Breast epithelium (tissue), 4 donors: Measurements from ENCODE around the gene SLC35D2. TPM values are rescaled to one million over a fixed set of nuclear protein-coding genes. Genes with fewer than 3 reads are reported as not detected.

Experiments
- DNase-seq, 2 donors: peaks; one replicate each; pipeline ENCODE4 v3.0.0-alpha.2; 2019; ENCODE audit warnings: low spot score in 2 of 2
- H3K27ac ChIP-seq, 2 donors: fragments of 200-600 bp; sonication (generic) in 1 of 2; one replicate each; pipeline ENCODE4 v1.5.1; 2016 to 2019; ENCODE audit warnings: mild to moderate bottlenecking in 1 of 2
- H3K27me3 ChIP-seq, 2 donors: fragments of 200-600 bp; sonication (generic) in 1 of 2; one replicate each; pipeline versions ENCODE4 v1.5.1 to v1.6.0; 2017 to 2019; ENCODE audit warnings: control low read depth in 1 of 2, mild to moderate bottlenecking in 1 of 2
- H3K36me3 ChIP-seq: fragments of 200-600 bp; one replicate; pipeline ENCODE4 v1.5.1; 2019
- H3K4me1 ChIP-seq, 2 donors: fragments of 200-600 bp; sonication (generic); one replicate each; pipeline ENCODE4 v1.5.1; 2016 to 2019; ENCODE audit warnings: control low read depth in 1 of 2
- H3K4me3 ChIP-seq, 3 donors: fragments of 200-600 bp; sonication (generic); 1 replicate in 2 of 3; 2 replicates in 1 of 3; pipeline ENCODE4 v1.5.1; 2016 to 2019; ENCODE audit warnings: mild to moderate bottlenecking in 3 of 3, moderate library complexity in 2 of 3
- H3K9me3 ChIP-seq, 2 donors: fragments of 200-600 bp; sonication (generic) in 1 of 2; one replicate each; pipeline ENCODE4 v1.5.1; 2016 to 2019; ENCODE audit warnings: control low read depth in 1 of 2
- CTCF ChIP-seq, 3 donors: fragments of 450-650 bp; IDR thresholded peaks; one replicate each; pipeline ENCODE4 v1.5.1; 2016 to 2017; ENCODE audit warnings: antibody characterized with exemption in 3 of 3, mild to moderate bottlenecking in 3 of 3, moderate library complexity in 3 of 3
- POLR2A ChIP-seq: fragments of 450-650 bp; IDR thresholded peaks from one replicate; pipeline ENCODE4 v1.6.1; 2016; ENCODE audit warnings: antibody characterized with exemption, mild to moderate bottlenecking, moderate library complexity
- POLR2AphosphoS5 ChIP-seq, 3 donors: sonication (generic); formaldehyde crosslinking; IDR thresholded peaks; one replicate each; pipeline ENCODE4 v1.6.1; 2017; ENCODE audit warnings: antibody characterized with exemption in 3 of 3
- intact Hi-C: fragments of 100-400 bp; cut with DNase I; formaldehyde crosslinking; loops from one replicate; pipeline ENCODE4 v1.15.1; 2023; ENCODE audit warnings: low total_unique reads
- total RNA-seq, 3 donors: library from RNA; depleted of rRNA; stranded (reverse); fragments of >200 nt; gene quantifications; one replicate each; pipeline ENCODE4 v1.1.0, GENCODE V29; 2016

The SLC35D2 gene
- total RNA-seq, 3 donors from 2014 or later = 21.2 to 25.6 (median 21.3) TPM

DNA sequence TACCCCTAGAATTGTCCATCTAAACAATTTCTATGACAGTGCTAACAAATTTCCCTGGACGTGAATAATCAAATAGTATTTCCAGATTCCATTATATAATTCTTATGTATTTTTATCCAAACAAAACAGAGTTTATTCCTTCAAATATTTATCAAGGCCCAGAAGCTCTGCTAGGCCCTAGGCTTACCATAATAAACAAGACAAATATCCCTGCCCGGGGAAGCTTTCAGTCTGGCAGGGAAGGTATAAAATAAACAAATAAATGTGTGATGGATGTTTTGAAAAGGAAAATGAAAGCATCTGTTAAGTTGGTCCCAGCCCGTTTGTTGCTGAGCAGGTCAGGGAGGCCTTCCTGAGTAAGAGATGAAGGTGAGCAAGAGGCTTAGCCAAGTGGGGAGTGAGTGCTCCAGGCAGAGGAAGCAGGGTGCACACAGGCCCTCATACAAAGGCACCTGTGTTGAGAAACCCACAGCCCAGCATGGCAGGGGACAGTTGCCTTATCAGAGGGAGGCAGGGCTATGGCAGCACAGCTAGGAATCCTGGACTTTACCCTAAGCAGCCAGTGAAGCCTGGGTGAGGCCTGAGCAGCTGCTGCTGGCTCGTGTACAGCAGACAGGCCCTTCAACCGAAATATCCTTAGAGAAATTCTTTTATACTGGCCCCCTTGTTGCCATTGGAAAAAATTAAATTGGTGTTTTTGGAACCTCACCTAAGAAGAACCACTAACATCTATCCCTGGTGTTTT lies 7.7 kb upstream of the SLC35D2 start:
- intact Hi-C loops = no loop called here
- H3K9me3 ChIP-seq = no peaks in the 10 kb centered on the region
- no peaks in the 10 kb centered on the region for H3K4me1 ChIP-seq
- no peaks in the 10 kb centered on the region for H3K36me3 ChIP-seq
- H3K27ac ChIP-seq = peak overlapping the region in 1 of 2 donors; percentile 36
- no peaks in the 10 kb centered on the region for H3K27me3 ChIP-seq
- DNase-seq = peak in 1 of 2 donors; percentile 17
- TF ChIP-seq CTCF (IDR thresholded peaks at IDR 0.05) (no peak), POLR2A (no peak), POLR2AphosphoS5 (IDR thresholded peaks at IDR 0.05) (no peak)
- no peak overlapping the region for H3K4me3 ChIP-seq

DNA sequence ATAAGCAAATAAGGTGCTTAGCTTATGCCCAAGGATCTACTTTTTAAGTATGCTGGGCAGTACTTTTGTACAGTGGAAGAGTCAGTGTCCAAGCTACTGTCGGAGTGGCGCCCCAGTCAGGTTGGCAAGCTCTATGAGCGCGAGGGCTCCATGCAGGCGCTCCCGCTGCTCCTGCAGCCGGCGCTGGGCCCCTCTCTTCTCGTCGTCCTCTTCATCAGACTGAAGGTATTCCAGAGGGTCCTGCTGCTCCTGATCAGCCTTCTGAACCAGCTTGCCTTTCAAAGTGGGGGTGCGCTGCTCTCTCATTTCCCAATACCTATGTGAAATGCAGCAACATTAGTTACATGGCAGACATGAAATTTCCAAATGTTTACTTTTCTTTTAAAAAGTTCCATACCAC lies 4.6 kb upstream of the SLC35D2 start:
- Histone ChIP-seq H3K4me3 (no peak overlapping the region), H3K27me3 (no peaks in the 10 kb centered on the region), H3K36me3 (no peaks in the 10 kb centered on the region), H3K4me1 (no peaks in the 10 kb centered on the region), H3K27ac (no peak overlapping the region), H3K9me3 (no peaks in the 10 kb centered on the region)
- intact Hi-C loops = no loop called here
- peak in 1 of 2 donors; percentile 8 for DNase-seq
- TF ChIP-seq CTCF (IDR thresholded peaks at IDR 0.05) (no peak), POLR2AphosphoS5 (IDR thresholded peaks at IDR 0.05) (no peak), POLR2A (no peak)

DNA sequence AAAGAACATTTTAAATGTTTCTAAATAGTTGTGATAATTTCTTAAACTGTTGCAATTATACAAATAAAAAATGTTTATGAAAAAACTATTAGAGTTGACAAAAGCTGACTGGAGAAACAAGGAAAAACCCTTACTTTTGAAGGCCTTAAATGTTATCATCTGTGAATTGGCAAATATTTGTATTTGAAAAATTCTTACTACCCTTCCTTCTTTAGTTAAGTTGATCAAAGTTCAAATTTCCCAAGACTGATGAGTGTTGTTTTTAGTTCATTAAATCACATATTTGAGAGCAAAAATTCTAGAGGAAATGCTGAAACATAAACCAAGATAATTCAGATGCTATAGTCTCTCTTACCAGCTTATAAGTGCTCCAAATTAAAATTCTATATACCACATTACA lies 2.6 kb upstream of the SLC35D2 start:
- intact Hi-C loops = no loop called here
- H3K4me1 ChIP-seq = no peaks in the 10 kb centered on the region
- no peak overlapping the region for H3K4me3 ChIP-seq
- no peaks in the 10 kb centered on the region for H3K9me3 ChIP-seq
- TF ChIP-seq POLR2AphosphoS5 (IDR thresholded peaks at IDR 0.05) (no peak), CTCF (IDR thresholded peaks at IDR 0.05) (no peak), POLR2A (no peak)
- no peak overlapping the region for H3K27ac ChIP-seq
- no peak for DNase-seq
- no peaks in the 10 kb centered on the region for H3K27me3 ChIP-seq
- no peaks in the 10 kb centered on the region for H3K36me3 ChIP-seq

DNA sequence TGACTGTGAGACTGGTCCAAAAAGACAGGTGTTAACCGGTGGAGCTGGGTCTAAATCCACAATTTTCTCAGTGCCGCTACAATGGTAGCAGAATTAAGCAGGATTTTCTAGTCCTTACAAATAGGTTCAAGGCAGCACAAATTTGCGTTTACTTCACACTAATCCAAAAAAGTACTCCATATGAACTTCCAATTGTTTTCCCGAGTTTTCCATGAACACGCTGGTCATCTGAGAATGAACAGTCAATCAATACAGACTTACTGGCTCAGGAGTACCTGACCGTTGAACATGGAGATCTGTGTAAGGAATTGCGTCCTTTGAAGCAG lies 709 bp downstream of the SLC35D2 start:
- H3K9me3 ChIP-seq = no peaks in the 10 kb centered on the region
- no peaks in the 10 kb centered on the region for H3K36me3 ChIP-seq
- no peaks in the 10 kb centered on the region for H3K4me1 ChIP-seq
- TF ChIP-seq POLR2A (no peak), CTCF (IDR thresholded peaks at IDR 0.05) (no peak), POLR2AphosphoS5 (IDR thresholded peaks at IDR 0.05) (no peak)
- no peak for DNase-seq
- H3K27ac ChIP-seq = peak overlapping the region; percentile 85 to 92
- no peaks in the 10 kb centered on the region for H3K27me3 ChIP-seq
- intact Hi-C loops = no loop called here
- H3K4me3 ChIP-seq = peak overlapping the region; percentile 69 to 96 (median 81)

DNA sequence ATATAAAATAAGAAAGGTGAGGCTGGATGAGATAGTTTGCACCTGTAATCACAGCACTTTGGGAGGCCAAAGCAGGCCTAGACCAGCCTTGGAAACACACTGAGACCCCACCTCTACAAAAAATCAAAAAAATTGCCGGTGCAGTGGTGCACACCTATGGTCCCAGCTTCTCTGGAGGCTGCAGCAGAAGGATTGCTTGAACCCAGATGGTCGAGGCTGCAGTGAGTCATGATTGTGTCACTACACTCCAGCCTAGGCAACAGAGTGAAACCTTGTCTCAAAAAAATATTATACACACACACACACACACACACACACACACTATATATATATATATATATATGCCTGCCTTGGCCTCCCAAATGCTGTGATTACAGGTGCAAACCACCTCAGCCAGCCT lies 1.3 kb downstream of the SLC35D2 start:
- TF ChIP-seq CTCF (IDR thresholded peaks at IDR 0.05) (no peak), POLR2A (no peak), POLR2AphosphoS5 (IDR thresholded peaks at IDR 0.05) (no peak)
- intact Hi-C loops = no loop called here
- Histone ChIP-seq H3K27ac (no peak overlapping the region), H3K27me3 (no peaks in the 10 kb centered on the region), H3K4me3 (no peak overlapping the region), H3K9me3 (no peaks in the 10 kb centered on the region), H3K36me3 (no peaks in the 10 kb centered on the region), H3K4me1 (no peaks in the 10 kb centered on the region)
- DNase-seq = no peak
